Liver (tissue), 3 donors: ENCODE measurements around the gene IL12RB2.

Source experiments
- CTCF ChIP-seq: fragments of 150-350 bp; IDR thresholded peaks from 2 replicates; pipeline ENCODE4 v1.5.1; 2017; ENCODE audit warnings: improper control_type of control experiment, low read depth, low read length; ENCODE audit not compliant: missing input control
- JUND ChIP-seq, 2 donors: IDR thresholded peaks; 2 replicates each; pipeline ENCODE4 v1.6.1; 2016; ENCODE audit warnings: antibody characterized with exemption in 2 of 2
- donor health status: healthy.
- donor health status: healthy.

GRCh38 chr1:67281244-67281643 lies 26.4 kb upstream of the IL12RB2 start:
- TF ChIP-seq JUND (IDR thresholded peaks at IDR 0.05) (no peak), CTCF (no peak)
